ENCODE data around the gene CALHM1.
A peak's percentile ranks its signal among the peaks of the same experiment; 100 is the strongest.

Gene CALHM1

GRCh38 chr10:103495321-103495720 lies 36.6 kb upstream of the CALHM1 start:
- peak overlapping the region; percentile 78 to 91 (median 88) for H3K4me3 Mint-ChIP-seq
- TF ChIP-seq, protein P1, sequence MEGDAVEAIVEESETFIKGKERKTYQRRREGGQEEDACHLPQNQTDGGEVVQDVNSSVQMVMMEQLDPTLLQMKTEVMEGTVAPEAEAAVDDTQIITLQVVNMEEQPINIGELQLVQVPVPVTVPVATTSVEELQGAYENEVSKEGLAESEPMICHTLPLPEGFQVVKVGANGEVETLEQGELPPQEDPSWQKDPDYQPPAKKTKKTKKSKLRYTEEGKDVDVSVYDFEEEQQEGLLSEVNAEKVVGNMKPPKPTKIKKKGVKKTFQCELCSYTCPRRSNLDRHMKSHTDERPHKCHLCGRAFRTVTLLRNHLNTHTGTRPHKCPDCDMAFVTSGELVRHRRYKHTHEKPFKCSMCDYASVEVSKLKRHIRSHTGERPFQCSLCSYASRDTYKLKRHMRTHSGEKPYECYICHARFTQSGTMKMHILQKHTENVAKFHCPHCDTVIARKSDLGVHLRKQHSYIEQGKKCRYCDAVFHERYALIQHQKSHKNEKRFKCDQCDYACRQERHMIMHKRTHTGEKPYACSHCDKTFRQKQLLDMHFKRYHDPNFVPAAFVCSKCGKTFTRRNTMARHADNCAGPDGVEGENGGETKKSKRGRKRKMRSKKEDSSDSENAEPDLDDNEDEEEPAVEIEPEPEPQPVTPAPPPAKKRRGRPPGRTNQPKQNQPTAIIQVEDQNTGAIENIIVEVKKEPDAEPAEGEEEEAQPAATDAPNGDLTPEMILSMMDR (IDR thresholded peaks at IDR 0.05; ENCODE audit: unreplicated experiment in 3 of 3) = no peak
- peaks cover 71% of the 10 kb centered on the region for H3K27me3 Mint-ChIP-seq (ENCODE audit: low read depth)
- H3K27ac Mint-ChIP-seq = no peak overlapping the region
- no peaks in the 10 kb centered on the region for H3K9me3 Mint-ChIP-seq
- H3K36me3 Mint-ChIP-seq (ENCODE audit: low read depth) = no peaks in the 10 kb centered on the region
- peaks cover 40% of the 10 kb centered on the region for H3K4me1 Mint-ChIP-seq

DNA sequence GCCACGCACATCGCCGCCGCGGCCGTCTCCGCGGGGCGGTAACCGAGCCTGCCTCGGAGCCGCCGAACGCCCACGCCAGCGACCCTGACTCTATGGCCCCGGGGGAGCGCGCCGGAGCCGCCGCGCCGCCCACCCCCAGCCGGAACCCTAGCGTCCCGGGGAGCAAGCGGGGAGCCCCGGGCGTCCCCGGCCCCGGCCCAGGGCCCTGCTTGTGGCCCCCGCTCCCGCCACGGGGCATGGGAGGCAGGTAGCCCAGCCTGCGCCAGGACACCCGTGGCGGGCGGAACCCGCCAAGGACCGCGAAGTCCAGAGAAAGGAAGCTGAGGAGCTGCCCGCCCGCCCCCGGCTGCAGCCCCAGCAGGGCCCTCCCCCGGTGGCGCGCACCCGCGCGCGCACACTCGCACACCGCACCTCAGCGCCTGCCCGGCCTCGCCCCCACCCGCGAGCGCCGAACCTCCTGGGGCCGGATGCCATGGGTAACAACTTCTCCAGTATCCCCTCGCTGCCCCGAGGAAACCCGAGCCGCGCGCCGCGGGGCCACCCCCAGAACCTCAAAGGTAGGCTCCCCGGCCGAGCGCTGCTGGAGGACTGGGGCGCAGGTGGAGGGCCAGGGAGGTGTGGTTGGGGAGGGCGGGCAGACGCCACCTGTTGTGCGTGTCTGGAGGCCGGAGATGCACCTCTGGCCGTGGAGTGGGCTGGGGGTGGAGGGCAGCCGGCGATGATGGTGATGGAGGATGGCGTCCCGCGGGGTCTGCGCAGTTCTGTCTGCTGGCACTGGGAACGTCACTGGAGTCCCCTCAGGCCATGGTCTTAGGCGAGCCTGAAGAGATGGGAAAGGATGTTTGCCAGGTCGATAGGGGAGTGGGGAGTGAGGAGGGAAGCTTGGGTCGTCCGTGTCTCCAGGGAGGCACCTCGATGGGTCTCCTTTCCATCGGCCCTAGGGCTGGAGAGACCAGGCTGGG lies 35.5 kb upstream of the CALHM1 start:
- Mint-ChIP-seq H3K4me1 (peaks cover 35% of the 10 kb centered on the region), H3K36me3 (ENCODE audit: low read depth) (no peaks in the 10 kb centered on the region), H3K27me3 (ENCODE audit: low read depth) (peaks cover 61% of the 10 kb centered on the region), H3K27ac (peak overlapping the region in 1 of 3 experiments; percentile 37), H3K4me3 (peak overlapping the region; percentile 78 to 91 (median 88)), H3K9me3 (no peaks in the 10 kb centered on the region)
- TF ChIP-seq, protein P1 (IDR thresholded peaks at IDR 0.05; ENCODE audit: unreplicated experiment in 3 of 3) = no peak

GRCh38 chr10:103493362-103493915 lies 34.7 kb upstream of the CALHM1 start, which contains the start of gene NEURL1:
Gene NEURL1 (plus strand): TSS chr10:103493705. CDS start chr10:103494388, 683 bp downstream.
- Mint-ChIP-seq H3K27me3 (ENCODE audit: low read depth) (peaks cover 58% of the 10 kb centered on the region), H3K4me3 (peak within 1 kb of the TSS; percentile 82 to 91 (median 88)), H3K27ac (peak within 1 kb of the TSS; percentile 22 to 76 (median 40)), H3K4me1 (peaks cover 28% of the 10 kb centered on the region), H3K9me3 (no peaks in the 10 kb centered on the region), H3K36me3 (ENCODE audit: low read depth) (no peaks in the 10 kb centered on the region)
- TF ChIP-seq, protein P1 (IDR thresholded peaks at IDR 0.05; ENCODE audit: unreplicated experiment in 3 of 3) = no peak

- Mint-ChIP-seq H3K27me3 (ENCODE audit: low read depth) (peaks cover 51% of the 10 kb centered on the region), H3K27ac (peak overlapping the region; percentile 22 to 76 (median 40)), H3K4me3 (peak overlapping the region; percentile 54 to 82 (median 75)), H3K4me1 (peaks cover 29% of the 10 kb centered on the region), H3K36me3 (ENCODE audit: low read depth) (no peaks in the 10 kb centered on the region), H3K9me3 (no peaks in the 10 kb centered on the region)
- TF ChIP-seq, protein P1 (IDR thresholded peaks at IDR 0.05; ENCODE audit: unreplicated experiment in 3 of 3) = no peak
Measured at GRCh38 chr10:103492655-103493261, 34.1 kb upstream of the CALHM1 start.

GRCh38 chr10:103491729-103492364 lies 33.1 kb upstream of the CALHM1 start:
- H3K4me3 Mint-ChIP-seq = peak overlapping the region; percentile 54 to 82 (median 75)
- no peaks in the 10 kb centered on the region for H3K9me3 Mint-ChIP-seq
- H3K4me1 Mint-ChIP-seq = peaks cover 36% of the 10 kb centered on the region
- no peaks in the 10 kb centered on the region for H3K36me3 Mint-ChIP-seq (ENCODE audit: low read depth)
- TF ChIP-seq, protein P1 (IDR thresholded peaks at IDR 0.05; ENCODE audit: unreplicated experiment in 3 of 3) = no peak
- peaks cover 42% of the 10 kb centered on the region for H3K27me3 Mint-ChIP-seq (ENCODE audit: low read depth)
- H3K27ac Mint-ChIP-seq = peak overlapping the region; percentile 20 to 40 (median 22)
